Activated naive CD4-positive, alpha-beta T cell treated with anti-CD3 and anti-CD28 coated beads, Interleukin-2, amount 50 U/mL, for 16 hours (primary cell): ENCODE results near the gene LKAAEAR1.

Experiments used
- DNase-seq: peaks from one replicate; pipeline ENCODE4 v3.0.0-alpha.2; 2020

Gene LKAAEAR1

DNA sequence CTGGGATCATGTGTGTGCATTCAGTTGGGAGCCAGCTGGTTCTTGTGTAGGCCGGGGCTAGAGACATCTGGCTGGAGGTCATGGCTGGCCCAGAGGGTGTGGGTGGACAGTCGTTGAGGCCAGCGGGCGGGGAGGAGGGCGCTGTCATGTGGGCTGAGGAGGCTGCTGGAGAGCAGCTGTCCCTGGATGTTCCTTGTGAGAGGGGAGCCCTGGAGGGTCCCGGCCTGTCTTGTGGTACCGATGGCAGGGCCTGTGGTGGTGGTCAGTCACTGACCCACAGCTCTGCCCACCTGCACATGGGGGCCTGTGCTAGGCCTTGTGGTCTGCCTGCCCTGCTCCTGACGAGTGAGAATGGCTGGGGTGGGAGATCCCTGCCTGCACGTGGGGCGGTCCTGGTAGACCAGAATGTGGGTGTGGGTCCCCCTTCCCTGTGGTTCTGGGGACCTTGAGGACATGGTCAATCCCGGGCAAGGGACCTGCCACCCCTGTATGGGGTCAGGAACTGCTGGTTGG is 50.2 kb downstream of the LKAAEAR1 start:
- DNase-seq: no peak
